Activated CD8-positive, alpha-beta memory T cell treated with anti-CD3 and anti-CD28 coated beads, Interleukin-2, amount 50 U/mL, for 1 hour (primary cell): Measurements from ENCODE around the gene FAM241A.
"Not testable (repeated sequence)": the region's sequence is repeated elsewhere in the genome, so short reads cannot be mapped to it uniquely, and the experiment has no call there.

Experiments
- DNase-seq: peaks from one replicate; pipeline ENCODE4 v3.0.0-alpha.2; 2020; ENCODE audit errors: extremely low read depth

Gene FAM241A

GRCh38 chr4:112173593-112174558 is 28.6 kb downstream of the FAM241A start:
- no peak for DNase-seq

DNA sequence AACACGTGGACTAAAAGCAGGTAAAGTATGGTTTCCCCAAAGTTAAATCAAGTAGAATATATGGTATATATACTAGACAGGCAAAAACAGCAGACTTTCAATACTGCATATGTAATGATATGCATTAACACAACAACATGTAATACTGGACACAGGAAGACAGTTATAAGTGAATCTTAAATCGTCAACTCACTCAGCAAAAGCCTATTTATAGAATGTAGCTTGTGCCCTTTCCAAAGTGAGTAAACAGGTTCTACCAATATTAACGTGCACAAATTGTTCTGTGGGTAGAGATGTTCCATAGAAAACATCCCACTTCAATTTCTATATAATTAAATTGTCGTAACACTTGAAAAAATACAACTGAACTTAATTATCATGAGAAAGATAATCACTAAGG is 30.6 kb downstream of the FAM241A start:
- DNase-seq: no peak

DNA sequence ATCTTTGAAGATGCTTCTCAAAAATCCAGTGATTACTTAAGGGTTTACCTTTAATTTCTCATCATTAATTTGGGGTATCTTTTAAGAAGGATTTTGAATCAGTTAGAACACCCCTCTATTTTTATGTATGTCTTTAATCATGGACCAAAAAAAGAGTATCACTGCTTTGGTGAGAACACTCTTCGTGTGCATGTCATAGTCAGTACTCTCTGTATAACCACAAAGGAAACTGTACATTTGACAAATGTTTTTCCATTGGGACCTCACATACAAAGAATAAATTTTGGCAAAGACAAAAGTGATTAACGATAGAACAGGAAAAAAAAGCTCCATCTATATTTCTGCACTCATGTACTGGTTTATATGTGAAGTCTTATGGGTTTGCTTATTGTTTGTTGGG is 31.3 kb downstream of the FAM241A start:
- no peak for DNase-seq

GRCh38 chr4:112178741-112179140 is 33.5 kb downstream of the FAM241A start:
- DNase-seq: not testable (repeated sequence)

DNA sequence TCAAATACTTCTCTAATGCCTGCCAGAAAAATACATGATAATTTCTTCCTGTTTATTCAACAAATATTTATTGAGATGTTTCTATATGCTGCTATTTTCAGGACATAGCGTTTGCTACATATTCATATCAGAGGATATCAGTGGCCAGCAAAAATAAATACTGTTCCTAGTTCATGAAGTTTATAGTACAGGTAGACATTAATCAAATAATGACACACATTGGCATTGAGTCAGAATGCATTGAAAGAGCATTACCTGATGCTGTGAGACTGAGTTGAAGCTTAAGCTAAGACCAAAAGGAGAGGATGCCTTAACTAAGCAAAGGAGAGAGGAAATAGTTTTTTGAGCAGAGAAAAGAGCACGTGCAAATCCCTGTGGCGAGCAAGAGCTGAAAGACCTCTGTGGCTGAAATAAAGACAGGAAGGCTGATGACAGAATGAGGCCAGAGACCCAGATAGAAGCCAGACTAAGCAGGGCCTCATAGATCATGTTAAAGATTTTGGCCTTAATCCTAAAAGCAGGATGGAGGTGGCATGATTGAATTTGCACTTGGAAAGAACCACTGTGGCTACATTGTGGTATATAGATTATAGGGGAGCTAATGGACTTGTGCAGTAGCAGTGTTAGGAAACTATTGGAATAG is 36.2 kb downstream of the FAM241A start:
- DNase-seq: no peak

GRCh38 chr4:112182604-112183003 is 37.4 kb downstream of the FAM241A start:
- DNase-seq: no peak

DNA sequence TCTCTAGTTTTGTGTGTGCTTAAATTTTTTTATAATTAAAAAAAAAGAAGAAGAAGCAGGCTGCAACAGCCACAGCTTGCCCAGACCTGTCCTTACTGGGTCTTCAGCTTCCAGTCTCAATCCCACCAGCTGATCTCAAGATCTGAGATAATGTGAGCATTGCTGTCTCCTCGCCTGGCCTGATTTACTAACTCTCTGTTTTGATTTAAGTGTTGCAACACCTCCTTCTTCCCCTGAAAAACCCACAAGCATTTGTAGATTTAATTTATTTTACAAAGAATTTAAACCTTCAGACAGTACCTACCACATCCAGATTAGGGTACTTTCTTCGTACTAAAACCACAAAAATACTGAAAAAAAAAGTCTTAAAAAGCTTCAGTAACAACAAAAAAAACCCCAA is 38.0 kb downstream of the FAM241A start:
- no peak for DNase-seq

DNA sequence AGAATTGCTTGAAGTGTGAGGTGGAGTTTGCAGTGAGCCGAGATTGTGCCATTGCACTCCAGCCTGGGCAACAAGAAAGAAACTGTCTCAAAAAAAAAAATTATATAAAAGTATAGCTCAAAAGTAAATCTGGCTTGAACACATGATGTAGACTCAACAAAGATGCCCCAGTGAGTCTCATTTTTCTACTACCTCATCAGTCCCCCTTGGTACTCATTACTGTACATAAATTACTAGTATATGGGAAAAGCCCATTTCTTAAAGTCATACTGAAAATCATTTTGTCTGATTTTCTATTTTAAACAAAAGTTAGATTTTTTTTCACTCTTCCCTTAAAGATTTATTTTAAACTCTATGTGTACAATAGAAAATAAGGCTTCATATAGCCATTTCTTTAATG is 39.2 kb downstream of the FAM241A start:
- DNase-seq: no peak

GRCh38 chr4:112185334-112185733 is 40.1 kb downstream of the FAM241A start:
- DNase-seq: no peak

DNA sequence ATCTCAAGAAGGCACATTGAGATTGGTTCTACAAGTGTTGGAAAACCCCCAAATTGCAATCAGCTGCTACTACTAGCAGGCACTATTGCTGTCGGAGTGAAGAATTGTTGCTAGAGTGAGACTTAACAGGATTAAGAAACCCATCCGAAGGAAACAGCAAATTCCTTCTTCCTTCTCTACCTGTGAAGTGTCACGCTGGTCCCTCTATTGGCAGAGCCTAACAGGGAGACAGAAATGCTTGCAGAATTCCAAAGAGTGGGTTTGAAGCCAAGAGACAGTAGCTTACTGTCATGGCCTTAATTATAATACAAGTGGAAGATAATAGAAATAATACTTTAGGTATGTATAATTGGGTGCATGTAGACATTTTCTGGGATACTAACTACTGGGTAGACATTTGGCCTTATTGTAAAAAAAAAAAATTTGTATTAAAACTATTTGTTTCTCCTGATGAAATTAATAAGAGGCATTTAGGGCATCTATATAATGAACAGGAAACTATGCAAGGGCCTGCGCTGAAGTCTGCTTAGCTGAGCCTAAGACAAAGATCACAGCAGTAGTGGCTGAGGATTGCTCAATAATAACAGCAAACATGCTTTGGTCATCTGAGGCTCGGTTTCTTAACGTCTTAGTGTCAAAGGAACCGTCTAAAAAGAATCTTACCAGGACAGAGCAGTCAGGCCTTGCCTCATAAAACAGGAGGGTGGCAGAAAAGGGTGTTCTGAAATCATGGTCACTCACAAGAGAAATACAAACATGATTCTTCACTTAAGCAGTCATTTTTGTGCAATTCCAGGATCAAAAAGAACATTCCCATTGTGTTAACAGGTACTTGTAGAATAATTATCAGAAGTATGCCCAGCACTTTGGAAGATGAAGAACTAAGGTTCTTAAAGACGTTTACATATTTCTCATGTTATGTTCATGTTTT is 40.8 kb downstream of the FAM241A start:
- DNase-seq: no peak

- DNase-seq: no peak
These were observed 44.5 kb downstream of the FAM241A start for GRCh38 chr4:112189754-112190153.

DNA sequence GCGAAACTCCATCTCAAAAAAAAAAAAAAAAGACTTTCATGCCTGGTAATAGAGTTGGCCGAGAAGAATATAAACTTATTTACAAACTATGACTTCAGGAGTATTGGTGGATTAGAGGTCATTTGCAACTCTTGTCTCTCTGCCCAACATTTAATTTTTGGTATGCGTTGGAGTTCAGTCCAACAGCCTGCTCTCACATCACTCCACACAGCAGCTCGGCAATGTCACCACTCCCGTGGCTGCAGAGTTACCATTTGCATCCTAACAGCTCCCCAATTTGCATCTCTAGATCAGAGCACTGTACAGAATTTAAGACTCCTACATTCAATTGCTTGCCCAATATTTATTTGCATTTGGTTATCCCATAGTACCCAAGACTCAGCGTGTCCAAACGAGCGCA is 45.4 kb downstream of the FAM241A start:
- no peak for DNase-seq

DNA sequence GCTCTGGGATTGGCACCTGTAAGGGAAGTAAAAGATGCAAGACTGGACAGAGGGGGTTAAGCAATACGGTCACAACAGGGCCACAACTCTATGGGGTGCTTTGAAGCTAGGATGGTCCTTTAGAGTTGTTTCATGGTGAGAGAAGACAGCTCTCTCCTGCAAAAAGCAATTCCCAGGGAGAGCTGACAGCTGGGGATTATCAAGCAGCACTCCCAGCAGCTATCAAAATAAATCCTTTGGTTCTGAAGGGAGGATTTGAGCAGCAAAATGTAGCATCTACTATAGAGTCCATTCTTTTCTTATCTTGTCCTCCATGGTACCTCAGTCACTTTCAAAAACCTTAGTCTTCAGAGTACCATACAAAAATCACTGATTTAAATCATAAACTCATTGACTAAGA is 51.2 kb downstream of the FAM241A start:
- no peak for DNase-seq

GRCh38 chr4:112199041-112199440 is 53.8 kb downstream of the FAM241A start:
- no peak for DNase-seq

DNA sequence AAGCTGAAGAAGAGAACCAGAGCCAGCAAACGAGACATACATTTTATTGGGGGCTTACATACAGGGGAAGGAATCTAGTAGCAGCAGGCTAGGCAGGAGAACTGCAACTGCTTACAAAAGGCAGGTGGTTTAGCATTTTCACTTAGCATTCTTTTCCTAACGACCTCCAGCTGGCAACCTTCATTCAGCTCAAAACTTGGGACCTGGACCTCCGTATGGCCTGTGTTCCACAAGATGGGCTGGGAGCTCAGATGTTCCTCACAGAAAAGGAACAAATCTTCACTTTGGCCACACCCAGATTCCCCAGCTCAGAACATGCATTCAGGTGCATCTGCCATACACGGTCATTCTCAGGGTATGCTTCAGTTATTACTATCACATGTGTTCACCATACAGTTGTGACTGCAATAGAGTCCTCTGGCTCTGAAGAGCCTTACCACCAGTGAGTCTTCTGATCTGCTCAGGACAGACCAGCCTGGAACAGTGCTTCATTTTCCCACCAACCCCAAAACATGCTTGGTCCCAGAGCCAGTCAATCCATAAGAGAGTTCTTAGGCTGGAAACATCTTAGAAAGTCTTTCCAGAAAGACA is 56.8 kb downstream of the FAM241A start:
- no peak for DNase-seq

DNA sequence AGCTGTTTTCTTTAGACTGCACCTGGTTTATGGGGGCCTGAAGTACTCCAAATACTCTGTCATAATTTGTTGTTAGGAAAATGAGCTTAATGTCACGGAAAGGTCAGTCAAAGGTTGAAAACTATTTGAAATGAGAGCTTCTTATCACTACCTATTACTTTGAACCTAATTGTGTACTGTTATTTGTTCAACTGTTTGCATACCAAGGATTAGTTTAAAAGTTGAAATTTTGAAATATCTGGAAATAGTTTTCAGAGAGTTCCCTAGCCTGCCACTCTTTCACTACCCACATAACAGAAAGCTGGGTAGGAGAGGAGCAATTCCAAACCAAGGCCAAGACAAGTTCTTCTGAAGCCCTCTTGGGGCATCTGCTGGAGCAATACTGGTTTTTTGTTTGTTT is 58.3 kb downstream of the FAM241A start:
- no peak for DNase-seq

DNA sequence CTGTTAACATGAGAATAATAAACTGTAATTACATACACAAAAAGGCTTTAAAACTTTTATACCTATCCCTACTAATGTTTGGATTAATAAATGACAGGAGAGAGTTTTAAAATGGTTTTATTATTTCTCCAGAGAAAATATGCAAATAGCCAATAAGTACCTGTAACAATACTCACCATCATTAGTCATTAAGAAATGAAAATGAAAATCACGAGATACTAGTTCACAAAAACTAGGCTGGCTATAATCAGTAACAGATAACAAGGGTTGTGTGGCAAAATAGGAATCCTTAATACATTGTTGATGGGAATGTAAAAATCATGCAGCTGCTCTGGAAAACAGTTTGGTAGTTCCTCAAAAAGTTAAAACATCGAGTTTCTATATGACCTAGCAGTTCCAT is 61.2 kb downstream of the FAM241A start:
- DNase-seq: no peak

GRCh38 chr4:112208137-112209095 is 63.2 kb downstream of the FAM241A start:
- DNase-seq: not testable (repeated sequence)

GRCh38 chr4:112210777-112211176 is 65.5 kb downstream of the FAM241A start:
- DNase-seq: no peak

DNA sequence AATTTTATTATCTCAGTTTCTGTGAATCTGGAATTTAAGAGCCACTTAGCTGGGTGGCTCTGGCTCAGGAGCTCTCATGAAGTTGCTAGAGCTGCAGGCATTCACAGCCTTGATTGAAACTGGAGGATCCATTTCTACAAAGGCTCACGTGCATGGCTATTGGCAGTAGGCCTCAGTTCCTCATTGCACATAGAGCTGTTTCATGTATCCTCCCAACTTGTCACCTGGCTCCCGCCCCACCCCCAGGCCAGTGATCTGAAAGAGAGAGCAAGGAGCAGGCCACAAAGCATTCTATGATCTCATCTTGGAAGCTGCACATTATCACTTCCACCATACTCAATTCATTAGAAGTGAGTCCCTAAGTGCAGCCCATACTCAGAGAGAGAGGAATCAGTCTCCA is 67.8 kb downstream of the FAM241A start:
- no peak for DNase-seq

DNA sequence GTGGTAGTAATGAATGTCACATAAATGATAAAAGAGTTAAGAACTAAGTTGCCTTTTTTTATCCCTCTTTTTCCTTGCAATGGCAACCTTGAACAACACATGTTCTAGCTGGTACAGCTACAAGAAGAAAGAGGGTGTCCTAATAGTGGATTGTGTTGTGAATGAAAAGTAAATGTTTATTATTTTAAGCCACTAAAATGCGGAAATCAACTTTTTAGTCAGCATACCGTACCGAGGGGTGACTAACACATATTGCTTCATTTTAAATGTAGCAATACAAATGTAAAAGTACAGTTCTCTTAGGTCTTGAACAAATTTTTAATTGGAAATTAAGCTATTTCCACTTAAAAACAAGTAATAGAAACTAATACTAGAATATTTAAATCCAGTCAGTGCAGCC is 68.6 kb downstream of the FAM241A start:
- no peak for DNase-seq
